Natural killer cell (primary cell): ENCODE measurements around the gene FAM120AOS. TPM values are rescaled to one million over a fixed set of nuclear protein-coding genes. Genes with fewer than 3 reads are reported as not detected.

Experiments
- ATAC-seq, 3 donors: fragments of 150-1000 bp in 2 of 3; fragments of 200-7000 bp in 1 of 3; cut with Tn5 transposase; 1 replicate in 1 of 3; 2 replicates in 2 of 3; pipeline ENCODE4 v1.10.0; 2021; ENCODE audit warnings: mild to moderate bottlenecking in 2 of 3, moderate library complexity in 2 of 3
- DNase-seq, 2 donors: peaks; one replicate each; pipeline versions ENCODE4 v3.0.0 to v3.0.0-alpha.2; 2013 to 2021; ENCODE audit warnings: mixed read lengths in 1 of 2
- H3K27ac ChIP-seq: one replicate; pipeline ENCODE4 v1.5.1; 2013; ENCODE audit warnings: mild to moderate bottlenecking, low read length
- H3K27me3 ChIP-seq: one replicate; pipeline ENCODE4 v1.6.1; 2013; ENCODE audit warnings: low read length; ENCODE audit not compliant: control insufficient read depth, insufficient read depth
- H3K36me3 ChIP-seq: one replicate; pipeline ENCODE4 v1.6.1; 2013; ENCODE audit warnings: low read length; ENCODE audit not compliant: control insufficient read depth, insufficient read depth
- H3K4me1 ChIP-seq: one replicate; pipeline ENCODE4 v1.6.1; 2013; ENCODE audit warnings: low read length; ENCODE audit not compliant: control insufficient read depth, insufficient read depth
- H3K4me3 ChIP-seq: one replicate; pipeline ENCODE4 v1.5.1; 2013; ENCODE audit warnings: low read length
- H3K9me3 ChIP-seq: one replicate; pipeline ENCODE4 v1.6.1; 2013; ENCODE audit warnings: low read length; ENCODE audit not compliant: control insufficient read depth, insufficient read depth
- H3K27ac Mint-ChIP-seq, 2 donors: one replicate each; pipeline ENCODE4 v1.8.0; 2022; ENCODE audit warnings: mild to moderate bottlenecking in 2 of 2, mixed read lengths in 2 of 2, moderate library complexity in 1 of 2
- H3K27me3 Mint-ChIP-seq, 2 donors: one replicate each; pipeline ENCODE4 v1.8.0; 2022; ENCODE audit warnings: low read depth in 2 of 2, mixed read lengths in 2 of 2
- H3K36me3 Mint-ChIP-seq: one replicate; pipeline ENCODE4 v1.8.0; 2022; ENCODE audit warnings: mixed read lengths
- H3K4me1 Mint-ChIP-seq, 2 donors: one replicate each; pipeline ENCODE4 v1.8.0; 2022; ENCODE audit warnings: mixed read lengths in 2 of 2
- H3K4me3 Mint-ChIP-seq: one replicate; pipeline ENCODE4 v1.8.0; 2022; ENCODE audit warnings: mild to moderate bottlenecking, moderate library complexity, mixed read lengths
- H3K9me3 Mint-ChIP-seq, 2 donors: one replicate each; pipeline ENCODE4 v1.8.0; 2022; ENCODE audit warnings: mixed read lengths in 2 of 2
- whole genome bisulfite sequencing: methylation state at CpG from one replicate; pipeline ENCODE4 v1.1.7; 2013; ENCODE audit warnings: missing lambda C conversion rate; ENCODE audit not compliant: insufficient coverage; 5-methylcytosine and 5-hydroxymethylcytosine counted together
- intact Hi-C: fragments of 100-400 bp; cut with micrococcal nuclease; formaldehyde crosslinking; loops from one replicate; pipeline ENCODE4 v1.14.2; 2022
- total RNA-seq, 4 donors: library from RNA; stranded (reverse); fragments of 120-200 nt in 1 of 4; gene quantifications; one replicate each; pipeline versions ENCODE4 v1.2.3 to v1.2.4, GENCODE V29; 2013 to 2022
- TF ChIP-seq, protein P1 (sequence below): fragments of 200-600 bp; IDR thresholded peaks from one replicate; pipeline ENCODE4 v1.8.0; 2022; ENCODE audit warnings: antibody characterized with exemption

FAM120AOS gene
- total RNA-seq, 3 donors from 2014 or later (not counting 1 experiment from before 2014, with no cell fraction given), result 36.7 to 49.7 (median 45.3) TPM

DNA sequence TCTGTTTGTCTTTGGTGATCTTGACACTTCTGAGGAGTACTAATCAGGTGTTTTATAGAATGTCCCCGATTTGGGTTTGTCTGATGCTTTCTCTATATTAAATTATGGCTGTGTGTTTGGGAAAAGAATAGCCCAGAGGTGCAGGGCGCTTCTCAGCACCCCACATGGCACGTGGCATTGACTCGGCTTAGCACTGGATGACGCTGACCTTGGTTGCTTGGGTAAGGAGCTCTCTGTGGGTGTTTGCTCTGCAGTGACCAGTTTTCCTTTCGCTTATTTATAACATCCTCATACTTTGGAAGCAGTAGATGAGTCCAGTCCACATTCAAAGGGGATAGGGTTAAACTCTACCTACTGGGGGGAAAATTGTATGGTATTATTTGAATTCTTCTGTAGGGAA lies 12.5 kb upstream of the FAM120AOS start:
- 93% methylated on average over 5 of the region's 6 CpGs for WGBS
- TF ChIP-seq, protein P1, sequence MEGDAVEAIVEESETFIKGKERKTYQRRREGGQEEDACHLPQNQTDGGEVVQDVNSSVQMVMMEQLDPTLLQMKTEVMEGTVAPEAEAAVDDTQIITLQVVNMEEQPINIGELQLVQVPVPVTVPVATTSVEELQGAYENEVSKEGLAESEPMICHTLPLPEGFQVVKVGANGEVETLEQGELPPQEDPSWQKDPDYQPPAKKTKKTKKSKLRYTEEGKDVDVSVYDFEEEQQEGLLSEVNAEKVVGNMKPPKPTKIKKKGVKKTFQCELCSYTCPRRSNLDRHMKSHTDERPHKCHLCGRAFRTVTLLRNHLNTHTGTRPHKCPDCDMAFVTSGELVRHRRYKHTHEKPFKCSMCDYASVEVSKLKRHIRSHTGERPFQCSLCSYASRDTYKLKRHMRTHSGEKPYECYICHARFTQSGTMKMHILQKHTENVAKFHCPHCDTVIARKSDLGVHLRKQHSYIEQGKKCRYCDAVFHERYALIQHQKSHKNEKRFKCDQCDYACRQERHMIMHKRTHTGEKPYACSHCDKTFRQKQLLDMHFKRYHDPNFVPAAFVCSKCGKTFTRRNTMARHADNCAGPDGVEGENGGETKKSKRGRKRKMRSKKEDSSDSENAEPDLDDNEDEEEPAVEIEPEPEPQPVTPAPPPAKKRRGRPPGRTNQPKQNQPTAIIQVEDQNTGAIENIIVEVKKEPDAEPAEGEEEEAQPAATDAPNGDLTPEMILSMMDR, result no peak
- Histone ChIP-seq H3K9me3 (no peaks in the 10 kb centered on the region), H3K4me3 (no peak overlapping the region), H3K36me3 (no peaks in the 10 kb centered on the region), H3K27ac (no peak overlapping the region), H3K4me1 (peaks cover 31% of the 10 kb centered on the region), H3K27me3 (no peaks in the 10 kb centered on the region)
- Mint-ChIP-seq H3K36me3 (no peaks in the 10 kb centered on the region), H3K4me1 (peaks cover 78 to 88% of the 10 kb centered on the region in 2 donors), H3K9me3 (no peaks in the 10 kb centered on the region), H3K4me3 (no peak overlapping the region), H3K27me3 (no peaks in the 10 kb centered on the region), H3K27ac (peak overlapping the region; percentile 73 to 91)
- DNase-seq (no peak), ATAC-seq (peak in 1 of 3 donors; percentile 31)
- intact Hi-C loops, result loop anchor here (5.0 kb wide), 2 partner anchors 36 to 101 kb away; no protein-coding TSS in a partner anchor

DNA sequence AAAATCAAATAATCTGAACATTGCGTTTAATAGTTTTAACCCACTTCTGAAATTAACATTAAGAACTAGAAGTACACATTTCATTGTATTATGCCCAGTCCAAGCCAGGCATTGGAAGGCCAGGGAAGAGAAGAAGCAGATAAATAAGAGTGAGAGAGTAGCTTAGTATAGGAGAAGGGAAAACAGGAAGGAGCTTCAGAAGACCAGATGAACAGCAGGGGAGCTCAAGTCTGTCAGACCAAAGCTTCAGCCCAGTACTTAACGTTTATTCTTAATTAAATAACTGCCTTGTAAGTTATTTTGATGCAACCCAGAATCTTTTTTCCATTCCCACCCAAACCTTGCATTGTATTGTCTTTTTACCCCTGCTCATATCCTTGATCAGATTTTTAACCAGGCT lies 11.5 kb upstream of the FAM120AOS start:
- H3K4me3 Mint-ChIP-seq, result peak overlapping the region; percentile 37
- H3K9me3 ChIP-seq, result no peaks in the 10 kb centered on the region
- intact Hi-C loops, result loop anchor here (5.0 kb wide), 2 partner anchors 37 to 102 kb away; no protein-coding TSS in a partner anchor
- H3K9me3 Mint-ChIP-seq, result no peaks in the 10 kb centered on the region
- H3K36me3 Mint-ChIP-seq, result no peaks in the 10 kb centered on the region
- DNase-seq (no peak), ATAC-seq (no peak)
- H3K27ac ChIP-seq, result peak overlapping the region; percentile 32
- peak overlapping the region; percentile 86 to 87 for H3K27ac Mint-ChIP-seq
- H3K27me3 ChIP-seq, result no peaks in the 10 kb centered on the region
- peaks cover 74 to 83% of the 10 kb centered on the region in 2 donors for H3K4me1 Mint-ChIP-seq
- H3K4me3 ChIP-seq, result no peak overlapping the region
- H3K36me3 ChIP-seq, result no peaks in the 10 kb centered on the region
- peaks cover 31% of the 10 kb centered on the region for H3K4me1 ChIP-seq
- WGBS, result 47% methylated on average over 1 of the region's 2 CpGs
- no peaks in the 10 kb centered on the region for H3K27me3 Mint-ChIP-seq
- TF ChIP-seq, protein P1, result no peak

DNA sequence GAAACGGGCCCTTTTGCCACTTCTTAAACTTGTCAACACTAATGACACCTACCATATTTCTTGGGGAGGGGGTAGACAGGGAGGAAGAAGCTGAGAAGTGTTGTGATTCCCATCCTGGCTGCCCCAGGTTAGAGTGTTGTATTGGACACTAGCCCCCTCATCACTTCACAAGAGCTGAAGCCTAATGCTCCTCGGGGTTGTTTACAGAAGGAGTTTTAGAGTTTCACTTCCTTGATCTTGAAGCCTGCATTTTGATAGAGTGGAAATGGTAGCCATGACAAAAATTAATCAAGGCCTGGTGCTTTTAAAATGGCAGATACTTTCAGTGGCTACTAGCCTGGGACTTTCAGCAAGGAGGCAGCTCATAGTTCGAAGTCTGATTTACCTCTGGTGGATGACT lies 11.0 kb upstream of the FAM120AOS start:
- H3K27me3 ChIP-seq, result no peaks in the 10 kb centered on the region
- peaks cover 31% of the 10 kb centered on the region for H3K4me1 ChIP-seq
- Mint-ChIP-seq H3K9me3 (no peaks in the 10 kb centered on the region), H3K27me3 (no peaks in the 10 kb centered on the region), H3K4me1 (peaks cover 78 to 82% of the 10 kb centered on the region in 2 donors), H3K4me3 (peak overlapping the region; percentile 37), H3K27ac (peak overlapping the region; percentile 86 to 87), H3K36me3 (no peaks in the 10 kb centered on the region)
- no peak for ATAC-seq
- intact Hi-C loops, result no loop called here
- no peaks in the 10 kb centered on the region for H3K9me3 ChIP-seq
- TF ChIP-seq, protein P1, result no peak
- no peaks in the 10 kb centered on the region for H3K36me3 ChIP-seq
- H3K27ac ChIP-seq, result peak overlapping the region; percentile 32
- H3K4me3 ChIP-seq, result no peak overlapping the region
- DNase-seq, result peak in 1 of 2 donors; percentile 17
- WGBS, result 48% methylated on average over 2 of the region's 3 CpGs
